ENCODE data around the gene AGO3.
A peak's percentile ranks its signal among the peaks of the same experiment; 100 is the strongest.
"Not testable (repeated sequence)": the region's sequence is repeated elsewhere in the genome, so short reads cannot be mapped to it uniquely, and the experiment has no call there.

AGO3 gene

DNA sequence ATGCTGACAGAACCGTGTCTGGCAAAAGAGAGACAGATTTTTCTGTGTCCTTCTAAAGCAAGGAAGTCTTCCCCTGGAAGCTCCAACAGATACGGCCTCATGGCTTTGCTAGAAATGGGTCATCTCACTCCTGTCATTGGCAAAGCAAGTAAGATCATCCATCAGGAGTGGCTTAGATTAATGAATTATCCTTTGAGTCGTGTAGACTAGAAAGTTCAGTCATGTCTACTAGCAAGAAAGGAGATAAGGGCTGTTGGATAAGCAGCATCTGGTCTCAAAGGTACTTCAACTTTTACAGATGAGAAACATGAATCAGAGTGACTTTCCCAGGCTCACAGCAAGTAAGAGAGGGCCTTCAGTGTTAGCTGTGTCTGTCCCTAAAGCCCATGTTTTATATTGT is 3.4 kb upstream of the AGO3 start:
- DNase-seq, result no peak

- DNase-seq, result peak; percentile 54
Measured at GRCh38 chr1:35929730-35930592, 944 bp upstream of the AGO3 start.

DNA sequence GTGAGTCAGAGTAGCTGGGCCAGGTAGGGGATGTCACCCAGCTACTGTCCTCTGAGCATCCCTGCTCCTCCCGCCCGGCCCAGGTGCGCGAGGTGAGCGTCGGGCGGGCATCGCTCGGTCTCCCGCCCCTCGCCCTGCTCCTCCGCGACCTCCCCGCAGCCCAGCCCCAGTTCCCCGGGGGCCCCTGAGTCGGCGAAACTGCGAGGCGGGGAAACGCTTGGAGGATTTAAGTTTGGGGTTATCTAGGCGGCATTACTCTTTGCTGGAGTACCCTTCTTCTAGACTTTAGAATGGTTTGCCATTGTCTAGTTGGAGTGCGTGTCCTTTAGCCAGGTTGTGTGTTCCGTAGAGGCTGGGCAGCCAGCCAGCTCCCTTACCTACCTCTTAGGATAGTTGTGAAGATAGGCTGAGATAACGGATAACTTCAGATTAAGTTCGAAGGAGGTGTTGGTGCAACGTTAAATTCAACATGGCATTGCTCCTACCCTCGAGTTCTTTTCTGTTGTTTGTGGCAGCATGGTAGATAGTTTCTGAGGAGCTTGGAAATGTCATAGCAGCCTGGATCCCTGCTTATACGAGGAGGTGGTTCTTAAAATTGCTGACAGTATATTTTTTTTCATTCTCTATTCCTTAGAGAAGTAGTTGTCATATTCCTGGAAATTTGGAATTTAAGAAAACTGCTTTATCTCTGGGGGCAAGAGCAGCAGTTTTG is 697 bp downstream of the AGO3 start:
- DNase-seq, result no peak

DNA sequence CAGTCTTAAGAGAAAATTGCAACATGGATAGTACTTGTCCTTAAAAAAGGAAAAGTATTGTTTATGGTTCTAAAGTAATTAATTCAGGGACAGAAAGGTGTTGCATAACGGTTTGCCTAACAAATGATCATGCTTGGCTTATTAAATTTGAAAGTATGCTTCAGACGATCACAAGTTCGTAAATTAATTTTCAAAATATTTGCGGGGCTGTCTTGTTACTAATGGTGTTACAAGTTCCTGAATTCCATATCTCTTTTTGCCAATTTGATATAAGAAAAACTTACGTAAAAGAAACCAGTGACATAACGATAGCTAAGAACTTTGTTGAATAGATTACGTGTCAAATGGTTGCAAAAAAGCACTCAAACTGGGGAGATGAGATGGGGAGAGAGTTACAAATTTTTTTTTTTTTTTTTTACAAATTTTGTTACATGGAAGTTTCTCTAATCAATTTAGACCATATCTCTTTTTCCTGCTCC is 1.3 kb downstream of the AGO3 start:
- DNase-seq, result no peak

DNA sequence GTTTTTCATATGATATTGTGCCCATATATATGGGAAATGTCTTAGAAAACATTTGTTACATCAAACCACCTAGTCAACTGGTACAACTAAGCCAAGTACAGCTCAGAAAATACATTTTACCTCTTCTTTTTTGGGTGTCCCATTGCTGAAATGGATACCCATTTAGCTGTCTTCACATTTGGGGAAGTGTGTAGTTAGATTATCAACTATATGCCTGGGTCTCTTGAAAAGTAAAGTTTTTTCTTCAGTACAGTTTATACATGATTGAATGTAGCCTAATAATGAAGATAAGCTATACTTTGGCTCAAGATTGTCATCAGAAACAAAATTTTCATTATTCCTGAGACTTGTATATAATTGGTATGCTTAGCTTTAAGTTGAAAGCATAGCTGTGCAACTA is 2.0 kb downstream of the AGO3 start:
- DNase-seq, result no peak

DNA sequence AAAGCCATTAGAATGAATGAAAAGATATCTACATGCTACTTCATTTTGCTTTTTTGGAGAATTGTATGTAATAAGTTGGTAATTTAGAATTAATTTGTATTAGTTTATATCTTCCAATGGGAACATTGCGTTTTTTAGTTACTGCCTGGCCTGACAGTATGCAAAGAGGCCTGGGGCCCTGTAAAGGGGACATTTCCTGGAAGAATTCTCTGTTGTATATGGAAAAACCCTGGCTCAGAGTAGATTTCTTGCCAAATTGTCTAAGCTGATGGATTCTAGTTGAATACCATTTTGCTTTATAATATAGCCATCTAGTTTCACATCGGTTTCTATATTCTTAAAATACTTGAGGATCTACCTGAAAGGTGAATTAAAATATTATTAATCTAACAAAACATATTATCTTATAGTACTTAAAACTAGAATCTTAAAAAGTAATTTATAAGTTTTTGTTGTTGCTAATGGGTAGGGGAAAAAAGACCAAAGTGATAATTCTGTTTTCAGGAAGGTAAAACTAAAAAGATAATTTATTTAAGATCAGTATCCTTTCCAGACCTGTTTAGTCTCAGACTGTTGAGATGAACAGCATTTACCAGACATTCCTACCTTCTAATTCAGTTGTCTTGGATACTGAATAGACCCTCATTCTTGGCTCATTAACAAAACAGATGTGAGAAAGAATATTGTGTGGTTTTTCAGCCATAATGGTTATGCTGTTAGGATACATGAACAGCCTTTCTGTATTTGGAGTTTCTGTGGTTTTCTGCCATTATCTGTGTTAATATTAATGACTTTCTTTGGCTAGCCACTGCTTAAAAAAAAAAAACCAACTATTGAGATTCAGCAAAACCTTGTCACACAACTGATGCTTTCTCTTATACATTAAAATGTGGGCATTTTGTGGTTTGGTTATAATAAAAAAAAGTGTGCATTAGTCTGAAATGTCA is 4.8 kb downstream of the AGO3 start:
- DNase-seq, result no peak

GRCh38 chr1:35936838-35937237 is 5.9 kb downstream of the AGO3 start:
- no peak for DNase-seq

DNA sequence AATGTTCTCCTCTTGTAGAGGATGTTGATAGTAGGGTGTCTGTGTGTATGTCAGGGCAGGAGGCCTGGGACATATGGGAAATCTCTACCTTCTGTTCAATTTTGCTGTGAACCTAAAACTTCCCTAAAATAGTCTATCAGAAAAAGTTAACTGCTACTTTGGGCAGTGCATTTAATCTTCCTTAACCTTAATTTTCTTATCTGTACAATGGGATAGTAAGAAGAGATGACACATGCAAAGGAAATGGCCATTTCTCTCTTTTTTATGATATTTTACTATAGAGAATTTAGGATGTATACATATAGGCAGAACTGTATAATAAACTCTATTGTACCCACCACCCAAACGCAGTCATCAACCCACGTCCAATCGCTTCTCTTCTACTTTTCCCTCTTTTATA is 8.6 kb downstream of the AGO3 start:
- DNase-seq, result no peak

DNA sequence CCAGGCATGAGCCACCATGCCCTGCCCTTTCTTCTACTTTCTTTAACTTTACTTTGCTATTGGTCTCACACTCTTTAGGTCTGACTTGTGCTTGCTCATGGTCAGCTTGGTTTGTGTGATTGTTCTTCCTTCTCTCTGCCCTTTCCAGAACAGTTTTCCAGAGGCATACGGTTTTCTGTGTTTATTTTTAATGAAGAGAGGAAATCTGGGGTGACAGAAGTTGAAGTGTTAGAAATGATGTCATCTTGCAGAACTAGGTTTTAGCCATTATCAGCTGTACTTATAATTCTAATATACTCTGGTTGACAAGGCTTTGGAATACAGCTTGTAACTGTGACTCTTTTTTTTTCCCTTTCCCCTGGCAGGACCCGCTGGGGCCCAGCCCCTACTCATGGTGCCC is 14.4 kb downstream of the AGO3 start:
- DNase-seq, result no peak

GRCh38 chr1:35947547-35947946 is 16.6 kb downstream of the AGO3 start:
- DNase-seq, result no peak

GRCh38 chr1:35958558-35958957 is 27.7 kb downstream of the AGO3 start:
- DNase-seq, result no peak

DNA sequence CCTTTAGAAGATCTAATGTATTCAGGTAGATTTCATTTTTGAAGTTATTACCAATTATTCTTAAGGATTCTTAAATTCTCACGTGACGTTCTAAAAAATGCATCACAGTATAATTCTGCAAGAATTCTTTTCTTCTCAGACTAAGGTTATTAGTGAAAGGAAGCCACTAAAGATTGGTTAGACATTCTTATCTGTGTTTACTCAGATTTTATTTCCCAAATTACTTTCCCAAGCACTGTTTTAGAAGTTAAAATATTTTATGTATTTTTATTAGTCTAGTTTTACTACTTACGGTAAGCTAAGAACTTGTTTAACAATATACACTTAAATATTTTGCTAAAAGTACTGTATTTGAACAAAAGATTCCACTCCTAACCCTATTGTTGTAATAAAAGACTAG is 28.4 kb downstream of the AGO3 start:
- DNase-seq, result no peak

DNA sequence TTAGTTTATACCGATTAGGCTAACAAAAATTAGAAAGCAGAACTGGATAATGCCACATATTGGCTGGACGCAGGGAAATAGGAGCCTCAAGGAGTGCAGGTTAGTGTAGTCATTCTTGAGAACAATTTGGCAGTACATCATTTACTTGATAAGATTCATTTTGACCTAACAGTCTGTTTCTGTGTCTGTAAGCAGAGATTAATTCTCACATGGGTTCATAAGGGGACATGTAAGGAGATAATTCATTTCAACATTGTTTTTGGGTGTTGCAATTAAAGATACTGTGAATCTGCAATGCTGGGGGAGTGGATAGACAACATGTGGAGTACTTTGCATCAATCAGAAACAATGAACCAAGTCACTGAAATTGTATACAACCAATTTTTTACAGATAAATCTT is 32.0 kb downstream of the AGO3 start:
- DNase-seq, result no peak

GRCh38 chr1:35964277-35964676 is 33.4 kb downstream of the AGO3 start:
- not testable (repeated sequence) for DNase-seq

- DNase-seq, result no peak
Measured at GRCh38 chr1:35968396-35968795, 37.5 kb downstream of the AGO3 start.

DNA sequence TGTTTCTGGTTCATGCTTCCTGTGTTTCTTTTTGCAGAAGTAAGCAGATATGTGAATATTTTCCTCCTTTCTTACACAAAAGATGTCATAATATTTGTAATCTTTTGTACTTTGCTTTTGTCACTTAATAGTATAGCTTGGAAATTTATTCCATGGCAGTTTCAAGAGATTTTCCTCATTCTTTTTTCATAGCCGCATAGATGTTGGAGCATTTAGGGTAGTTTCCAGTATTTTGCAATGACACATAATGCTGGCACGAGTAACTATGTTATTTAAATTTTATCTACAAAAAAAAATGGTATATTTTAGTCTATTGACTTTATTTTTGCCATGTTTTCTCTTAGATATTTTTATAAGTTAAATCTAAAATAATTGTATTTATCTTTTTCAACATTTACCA is 40.7 kb downstream of the AGO3 start:
- no peak for DNase-seq

DNA sequence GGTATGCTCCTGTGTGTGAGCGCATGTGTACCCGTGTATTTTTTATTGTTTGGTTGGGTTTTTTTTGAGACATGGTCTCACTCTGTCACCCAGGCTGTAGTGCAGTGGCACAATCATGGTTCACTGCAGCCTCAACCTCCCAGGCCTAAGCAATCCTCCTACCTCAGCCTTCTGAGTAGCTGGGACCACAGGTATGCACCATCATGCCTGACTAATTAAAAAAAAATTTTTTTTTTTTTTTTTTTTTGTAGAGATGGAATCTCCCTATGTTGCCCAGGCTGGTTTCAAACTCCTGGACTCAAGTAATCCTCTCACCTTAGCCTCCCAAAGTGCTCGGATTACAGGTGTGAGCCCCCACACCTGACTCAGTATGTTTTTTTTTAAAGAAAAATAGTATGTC is 41.7 kb downstream of the AGO3 start:
- DNase-seq, result not testable (repeated sequence)

GRCh38 chr1:35980090-35980489 is 49.2 kb downstream of the AGO3 start:
- DNase-seq, result no peak

GRCh38 chr1:35988237-35988636 is 57.3 kb downstream of the AGO3 start:
- no peak for DNase-seq

DNA sequence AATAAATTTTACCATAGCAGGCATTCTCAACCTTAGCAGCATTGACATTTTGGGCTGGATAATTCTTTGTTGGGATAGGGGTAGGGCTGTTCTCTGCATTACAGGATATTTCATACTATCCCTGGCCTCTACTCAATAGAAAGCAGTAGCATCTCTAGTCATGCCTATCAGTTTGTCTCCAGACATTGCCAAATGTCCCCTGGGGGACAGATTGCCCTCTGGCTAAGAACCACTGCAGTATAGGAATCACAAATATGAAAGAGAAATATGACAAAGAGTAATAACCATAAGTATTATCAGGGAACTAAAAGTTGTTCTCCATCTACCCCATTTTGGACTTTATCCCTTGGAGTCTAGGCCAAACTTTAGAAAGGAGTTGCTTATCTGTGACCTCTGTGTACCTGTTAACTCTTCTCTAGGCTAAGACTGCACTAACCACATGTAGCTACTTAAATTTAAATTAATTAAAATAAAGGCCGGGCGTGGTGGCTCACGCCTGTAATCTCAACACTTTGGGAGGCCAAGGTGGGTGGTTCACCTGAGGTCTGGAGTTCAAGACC is 76.1 kb downstream of the AGO3 start:
- DNase-seq, result no peak

DNA sequence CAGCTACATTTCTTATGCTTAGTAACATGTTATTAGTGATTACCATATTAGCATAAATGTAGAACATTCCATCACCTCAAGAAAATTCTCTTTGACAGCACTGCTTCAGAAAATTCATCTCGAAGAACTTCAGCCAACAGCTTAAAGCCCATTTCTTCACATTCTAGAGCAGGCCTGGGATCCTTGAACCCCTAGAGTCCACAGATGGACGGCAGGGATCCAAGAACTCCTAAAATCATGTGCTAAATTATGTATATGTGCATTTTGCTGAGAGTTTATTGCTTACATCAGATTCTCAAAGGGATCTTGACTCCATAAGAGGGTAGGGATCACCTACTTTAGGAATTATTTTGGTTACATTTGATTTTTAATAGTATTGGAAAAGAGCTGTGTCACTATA is 76.8 kb downstream of the AGO3 start:
- no peak for DNase-seq

GRCh38 chr1:36008546-36009197 is 77.8 kb downstream of the AGO3 start:
- no peak for DNase-seq

Measured in DMS79 (cell line).